A172 (cell line): ENCODE data around the gene GJD4. TPM values are rescaled to one million over a fixed set of nuclear protein-coding genes. Genes with fewer than 3 reads are reported as not detected.

Experiments
- DNase-seq: peaks from one replicate; pipeline ENCODE4 v3.0.0-alpha.2; 2015; ENCODE audit warnings: low spot score
- total RNA-seq: library from RNA; depleted of rRNA; stranded (reverse); fragments of >200 nt; shearing (Covaris generic); gene quantifications from 2 replicates; pipeline ENCODE4 v1.2.3, GENCODE V29; 2014

GJD4 gene
- total RNA-seq, 1 experiment from 2014 or later = not detected

GRCh38 chr10:35626971-35627507, 21.9 kb downstream of the GJD4 start:
- DNase-seq = peak; percentile 44

GRCh38 chr10:35631404-35631803, 26.3 kb downstream of the GJD4 start:
- no peak for DNase-seq

GRCh38 chr10:35632027-35632426, 26.9 kb downstream of the GJD4 start:
- DNase-seq = no peak

- no peak for DNase-seq
Measured at GRCh38 chr10:35633006-35633980, 28.2 kb downstream of the GJD4 start.

- DNase-seq = peak; percentile 66
Measured at GRCh38 chr10:35635576-35635975, 30.4 kb downstream of the GJD4 start.

GRCh38 chr10:35636956-35637355, 31.8 kb downstream of the GJD4 start:
- no peak for DNase-seq

GRCh38 chr10:35637462-35637861, 32.3 kb downstream of the GJD4 start:
- DNase-seq = no peak

GRCh38 chr10:35638101-35638500, 33.0 kb downstream of the GJD4 start:
- no peak for DNase-seq

GRCh38 chr10:35639021-35639727, 34.0 kb downstream of the GJD4 start:
- DNase-seq = no peak

- DNase-seq = no peak
Measured at GRCh38 chr10:35639728-35640401, 34.7 kb downstream of the GJD4 start.

- peak; percentile 38 for DNase-seq
Measured at GRCh38 chr10:35640474-35640873, 35.3 kb downstream of the GJD4 start.

GRCh38 chr10:35640951-35641675, 36.0 kb downstream of the GJD4 start:
- DNase-seq = peak; percentile 71

- no peak for DNase-seq
Measured at GRCh38 chr10:35641676-35642034, 36.5 kb downstream of the GJD4 start.

GRCh38 chr10:35642035-35642792, 37.1 kb downstream of the GJD4 start, which contains the start of gene FZD8:
Gene FZD8 (minus strand): TSS chr10:35642296. CDS start chr10:35641429, 867 bp downstream.
- DNase-seq = peak; percentile 76

- no peak for DNase-seq
Measured at GRCh38 chr10:35642793-35643114, 37.6 kb downstream of the GJD4 start.

- DNase-seq = no peak
Measured at GRCh38 chr10:35643151-35644049, 38.3 kb downstream of the GJD4 start.

GRCh38 chr10:35644050-35644950, 39.2 kb downstream of the GJD4 start:
- no peak for DNase-seq

GRCh38 chr10:35650894-35651293, 45.8 kb downstream of the GJD4 start:
- no peak for DNase-seq

GRCh38 chr10:35652824-35653223, 47.7 kb downstream of the GJD4 start:
- no peak for DNase-seq
